ENCODE measurements around the gene NAA50. TPM values are rescaled to one million over a fixed set of nuclear protein-coding genes. Genes with fewer than 3 reads are reported as not detected.
A peak's percentile ranks its signal among the peaks of the same experiment; 100 is the strongest.

The NAA50 gene
- total RNA-seq, 1 donor from 2014 or later: 138 TPM

- peaks cover 60% of the 10 kb centered on the region for H3K4me1 Mint-ChIP-seq
- no peak overlapping the region for H3K27ac Mint-ChIP-seq (ENCODE audit: unreplicated experiment)
- TF ChIP-seq, protein P1, sequence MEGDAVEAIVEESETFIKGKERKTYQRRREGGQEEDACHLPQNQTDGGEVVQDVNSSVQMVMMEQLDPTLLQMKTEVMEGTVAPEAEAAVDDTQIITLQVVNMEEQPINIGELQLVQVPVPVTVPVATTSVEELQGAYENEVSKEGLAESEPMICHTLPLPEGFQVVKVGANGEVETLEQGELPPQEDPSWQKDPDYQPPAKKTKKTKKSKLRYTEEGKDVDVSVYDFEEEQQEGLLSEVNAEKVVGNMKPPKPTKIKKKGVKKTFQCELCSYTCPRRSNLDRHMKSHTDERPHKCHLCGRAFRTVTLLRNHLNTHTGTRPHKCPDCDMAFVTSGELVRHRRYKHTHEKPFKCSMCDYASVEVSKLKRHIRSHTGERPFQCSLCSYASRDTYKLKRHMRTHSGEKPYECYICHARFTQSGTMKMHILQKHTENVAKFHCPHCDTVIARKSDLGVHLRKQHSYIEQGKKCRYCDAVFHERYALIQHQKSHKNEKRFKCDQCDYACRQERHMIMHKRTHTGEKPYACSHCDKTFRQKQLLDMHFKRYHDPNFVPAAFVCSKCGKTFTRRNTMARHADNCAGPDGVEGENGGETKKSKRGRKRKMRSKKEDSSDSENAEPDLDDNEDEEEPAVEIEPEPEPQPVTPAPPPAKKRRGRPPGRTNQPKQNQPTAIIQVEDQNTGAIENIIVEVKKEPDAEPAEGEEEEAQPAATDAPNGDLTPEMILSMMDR (conservative IDR thresholded peaks at IDR 0.05): no peak
- no peak for DNase-seq (ENCODE audit: low read depth, low spot score)
- no peak overlapping the region for H3K4me3 Mint-ChIP-seq
- H3K9me3 Mint-ChIP-seq: no peaks in the 10 kb centered on the region
- no peaks in the 10 kb centered on the region for H3K27me3 Mint-ChIP-seq (ENCODE audit: low read depth)
- no peaks in the 10 kb centered on the region for H3K36me3 Mint-ChIP-seq (ENCODE audit: low read depth)
These were observed 5.0 kb downstream of the NAA50 start for GRCh38 chr3:113741086-113741485.

DNA sequence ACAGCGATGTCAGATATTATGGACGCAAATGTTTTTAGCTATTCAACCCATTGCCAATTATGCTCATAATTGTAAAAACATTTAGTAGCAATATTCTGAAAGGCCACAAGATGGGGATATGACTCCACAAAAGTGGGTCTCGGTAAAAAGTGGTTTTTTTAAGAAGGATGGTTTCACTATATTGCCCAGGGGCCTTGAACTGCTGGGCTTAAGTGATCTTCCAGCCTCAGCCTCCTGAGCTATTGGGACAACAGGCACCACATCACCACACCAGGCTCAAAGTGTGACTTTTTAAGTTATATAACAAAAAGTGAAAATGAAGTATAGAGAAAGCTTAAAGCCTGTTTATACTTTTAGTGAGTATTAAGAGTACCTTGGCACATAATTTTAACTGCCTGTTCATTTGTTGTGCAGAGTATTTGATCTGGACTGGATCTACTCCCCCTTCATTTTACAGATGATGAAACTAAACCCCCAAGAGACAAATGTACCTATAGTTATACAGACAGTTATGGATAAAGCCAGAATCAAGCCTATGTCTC lies 9.4 kb downstream of the NAA50 start:
- Mint-ChIP-seq H3K36me3 (ENCODE audit: low read depth) (no peaks in the 10 kb centered on the region), H3K27me3 (ENCODE audit: low read depth) (no peaks in the 10 kb centered on the region), H3K4me1 (peaks cover 29% of the 10 kb centered on the region), H3K27ac (ENCODE audit: unreplicated experiment) (no peak overlapping the region), H3K9me3 (no peaks in the 10 kb centered on the region), H3K4me3 (no peak overlapping the region)
- TF ChIP-seq, protein P1 (conservative IDR thresholded peaks at IDR 0.05): peak; percentile 79
- DNase-seq (ENCODE audit: low read depth, low spot score): peak; percentile 5

DNA sequence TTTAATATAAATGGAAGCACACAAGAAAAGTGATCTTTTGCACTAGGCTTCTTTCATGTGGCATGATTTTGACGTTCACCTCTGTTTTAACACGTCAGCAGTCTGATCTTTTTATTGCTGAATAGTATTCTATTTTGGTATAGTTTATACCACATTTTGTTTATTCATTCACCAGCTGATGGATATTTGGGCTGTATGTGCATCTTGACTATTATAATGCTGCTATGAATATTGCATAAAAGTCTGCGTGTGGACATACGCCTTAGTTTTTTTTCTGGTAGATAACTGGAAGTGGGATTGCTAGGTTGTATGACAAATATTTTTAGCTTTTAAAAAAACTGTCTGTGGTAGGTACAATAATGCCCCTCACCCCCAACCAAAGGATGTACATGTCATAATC lies 14.4 kb downstream of the NAA50 start:
- Mint-ChIP-seq H3K4me3 (no peak overlapping the region), H3K36me3 (ENCODE audit: low read depth) (peaks cover 3% of the 10 kb centered on the region), H3K27ac (ENCODE audit: unreplicated experiment) (no peak overlapping the region), H3K27me3 (ENCODE audit: low read depth) (no peaks in the 10 kb centered on the region), H3K9me3 (no peaks in the 10 kb centered on the region), H3K4me1 (peaks cover 5% of the 10 kb centered on the region)
- TF ChIP-seq, protein P1 (conservative IDR thresholded peaks at IDR 0.05): no peak
- no peak for DNase-seq (ENCODE audit: low read depth, low spot score)

DNA sequence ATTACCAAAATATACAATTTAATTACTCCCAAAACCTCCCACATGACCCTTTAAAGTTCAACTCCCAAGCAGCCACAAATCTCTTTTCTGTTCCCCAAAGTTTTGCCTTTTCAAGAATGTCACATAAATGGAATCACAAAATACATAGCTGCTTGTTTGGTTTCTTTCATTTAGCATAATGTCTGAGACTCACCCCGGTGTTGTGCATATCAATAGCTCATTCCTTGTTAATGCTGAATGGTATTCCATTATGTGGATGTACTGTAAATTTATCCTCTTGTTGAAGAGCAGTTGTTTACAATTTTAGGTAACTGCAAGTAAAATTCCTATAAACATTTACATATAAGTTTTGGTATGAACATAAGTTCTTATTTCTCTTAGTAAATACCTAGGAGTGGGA lies 15.5 kb downstream of the NAA50 start:
- TF ChIP-seq, protein P1 (conservative IDR thresholded peaks at IDR 0.05): no peak
- Mint-ChIP-seq H3K27me3 (ENCODE audit: low read depth) (no peaks in the 10 kb centered on the region), H3K4me1 (no peaks in the 10 kb centered on the region), H3K27ac (ENCODE audit: unreplicated experiment) (no peak overlapping the region), H3K4me3 (no peak overlapping the region), H3K36me3 (ENCODE audit: low read depth) (peaks cover 3% of the 10 kb centered on the region), H3K9me3 (no peaks in the 10 kb centered on the region)
- DNase-seq (ENCODE audit: low read depth, low spot score): no peak

DNA sequence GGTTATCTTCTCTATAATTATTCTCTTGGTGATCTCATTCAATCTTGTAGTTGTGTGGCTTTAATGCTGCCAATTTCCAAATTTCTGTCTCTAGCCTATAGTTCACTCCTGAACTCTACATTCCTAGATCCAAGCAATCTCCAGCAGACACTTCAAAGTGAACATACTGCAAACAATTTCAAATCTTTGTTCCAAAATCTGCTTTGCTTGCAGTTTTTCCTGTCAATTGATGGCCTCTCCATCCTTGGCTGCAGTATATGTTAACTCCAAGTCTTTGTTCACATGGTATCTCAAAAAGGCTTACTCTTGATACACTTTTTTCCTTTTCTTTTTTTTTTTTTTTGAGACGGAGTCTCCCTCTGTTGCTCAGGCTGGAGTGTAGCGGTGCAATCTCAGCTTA lies 17.4 kb downstream of the NAA50 start:
- no peaks in the 10 kb centered on the region for H3K4me1 Mint-ChIP-seq
- H3K27ac Mint-ChIP-seq (ENCODE audit: unreplicated experiment): no peak overlapping the region
- no peaks in the 10 kb centered on the region for H3K27me3 Mint-ChIP-seq (ENCODE audit: low read depth)
- no peaks in the 10 kb centered on the region for H3K9me3 Mint-ChIP-seq
- TF ChIP-seq, protein P1 (conservative IDR thresholded peaks at IDR 0.05): no peak
- H3K4me3 Mint-ChIP-seq: no peak overlapping the region
- no peak for DNase-seq (ENCODE audit: low read depth, low spot score)
- H3K36me3 Mint-ChIP-seq (ENCODE audit: low read depth): peaks cover 6% of the 10 kb centered on the region
